Stimulated activated CD8-positive, alpha-beta memory T cell treated with anti-CD3 and anti-CD28 coated beads, Interleukin-7, amount 100 ng/mL, for 1 hour (primary cell): ENCODE data around the gene ODAD2.

Source experiments
- DNase-seq, 2 donors: peaks; one replicate each; pipeline ENCODE4 v3.0.0-alpha.2; 2020; ENCODE audit warnings: low read depth in 2 of 2

The ODAD2 gene

GRCh38 chr10:27770181-27770580, 228.7 kb downstream of the ODAD2 start:
- no peak for DNase-seq
